NT2/D1 (cell line): ENCODE measurements around the gene TMPRSS9.
A peak's percentile ranks its signal among the peaks of the same experiment; 100 is the strongest.

Experiments used
- DNase-seq: peaks from one replicate; pipeline ENCODE4 v3.0.0-alpha.2; 2011; ENCODE audit warnings: low read depth, low spot score
- H3K27me3 ChIP-seq: 2 replicates; pipeline ENCODE4 v1.6.0; 2011; ENCODE audit warnings: mild to moderate bottlenecking; ENCODE audit not compliant: insufficient read length, insufficient read depth
- H3K36me3 ChIP-seq: 2 replicates; pipeline ENCODE4 v1.6.1; 2011; ENCODE audit warnings: mild to moderate bottlenecking, low read length, mixed read lengths; ENCODE audit not compliant: insufficient read depth, insufficient read length
- H3K4me1 ChIP-seq: 2 replicates; pipeline ENCODE4 v1.5.1; 2011; ENCODE audit not compliant: insufficient read depth, insufficient read length
- H3K4me3 ChIP-seq: 2 replicates; pipeline ENCODE4 v1.5.1; 2011; ENCODE audit warnings: low read depth; ENCODE audit not compliant: insufficient read length
- H3K9ac ChIP-seq: 2 replicates; pipeline ENCODE4 v1.6.0; 2011; ENCODE audit warnings: low read depth; ENCODE audit not compliant: insufficient read length
- H3K9me3 ChIP-seq: 2 replicates; pipeline ENCODE4 v1.5.1; 2011; ENCODE audit warnings: mild to moderate bottlenecking, low read length; ENCODE audit not compliant: insufficient read depth
- SUZ12 ChIP-seq: IDR thresholded peaks from 2 replicates; pipeline ENCODE4 v1.6.1; 2011; ENCODE audit not compliant: insufficient read length, insufficient read depth; ENCODE audit errors: extremely low read depth
- YY1 ChIP-seq: IDR thresholded peaks from 2 replicates; pipeline ENCODE4 v1.6.1; 2011; ENCODE audit not compliant: insufficient read length, insufficient read depth
- ZNF274 ChIP-seq: IDR thresholded peaks from 2 replicates; pipeline ENCODE4 v1.6.1; 2011; ENCODE audit warnings: mild to moderate bottlenecking, low read depth, low read length

TMPRSS9 gene

DNA sequence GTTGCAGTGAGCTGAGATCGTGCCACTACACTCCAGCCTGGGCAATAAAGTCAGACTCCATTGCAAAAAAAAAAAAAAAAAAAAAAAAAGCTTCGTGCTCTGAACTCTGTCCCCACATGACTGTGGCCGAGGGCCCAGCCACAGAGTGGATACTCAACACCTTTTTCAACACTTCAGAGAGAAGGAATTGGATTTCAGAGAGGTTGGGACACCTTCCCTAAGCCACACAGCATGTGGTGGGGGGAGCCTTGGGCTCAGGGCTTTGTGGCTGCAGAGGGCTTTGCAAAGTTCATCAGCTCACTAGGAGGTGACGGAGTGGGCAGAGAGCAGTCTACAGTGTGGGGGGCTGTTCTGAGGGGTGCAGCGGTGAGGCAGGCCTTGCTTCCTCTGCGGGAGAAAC is 41.1 kb upstream of the TMPRSS9 start:
- no peak for DNase-seq
- Histone ChIP-seq H3K4me3 (no peak overlapping the region), H3K27me3 (no peaks in the 10 kb centered on the region), H3K36me3 (peaks cover 30% of the 10 kb centered on the region), H3K9ac (no peak overlapping the region), H3K4me1 (peaks cover 13% of the 10 kb centered on the region), H3K9me3 (peaks cover 17% of the 10 kb centered on the region)
- TF ChIP-seq SUZ12 (no peak), ZNF274 (no peak), YY1 (no peak)

DNA sequence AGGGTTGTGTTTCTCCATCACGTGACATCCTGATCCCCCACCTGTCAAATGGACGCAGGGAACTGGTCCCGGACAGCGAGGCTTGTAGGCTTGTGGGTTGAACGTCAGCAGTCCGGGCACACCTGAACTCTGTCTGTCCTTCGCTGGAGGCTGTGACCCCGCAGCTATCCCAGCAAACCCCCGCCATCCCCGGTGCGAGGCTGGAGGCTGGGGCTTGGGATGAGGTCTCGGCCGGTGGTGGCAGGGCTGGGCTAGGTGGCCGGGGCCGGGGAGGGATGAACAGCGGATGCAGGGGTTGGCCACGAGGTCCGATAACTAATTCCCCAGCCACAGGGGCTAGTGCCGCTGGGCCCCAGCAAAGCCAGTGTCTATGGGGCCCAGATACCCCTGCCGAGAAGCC is 40.5 kb upstream of the TMPRSS9 start:
- no peak for DNase-seq
- peaks cover 36% of the 10 kb centered on the region for H3K36me3 ChIP-seq
- no peaks in the 10 kb centered on the region for H3K27me3 ChIP-seq
- no peak overlapping the region for H3K4me3 ChIP-seq
- peaks cover 11% of the 10 kb centered on the region for H3K9me3 ChIP-seq
- H3K9ac ChIP-seq, result peak overlapping the region; percentile 21
- H3K4me1 ChIP-seq, result peaks cover 13% of the 10 kb centered on the region
- TF ChIP-seq ZNF274 (no peak), YY1 (no peak)

DNA sequence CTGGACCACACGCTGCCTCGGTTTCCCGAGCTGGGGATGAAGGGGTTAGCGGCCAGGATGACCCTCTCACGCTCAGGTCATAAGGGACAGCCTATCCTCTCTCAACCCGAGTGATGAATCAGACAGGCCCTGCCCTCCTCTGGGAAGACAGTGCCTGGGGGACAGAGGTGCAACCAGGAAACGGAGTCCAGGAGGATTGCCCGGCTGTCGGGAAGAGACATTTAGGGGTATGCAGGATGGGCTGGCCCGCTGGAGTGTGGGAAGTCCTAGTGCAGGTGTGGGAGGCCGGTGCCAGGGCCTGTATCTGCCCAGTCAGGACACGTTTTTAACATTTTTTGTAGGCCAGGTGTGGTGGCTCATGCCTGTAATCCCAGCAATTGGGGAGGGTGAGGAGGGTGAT is 40.0 kb upstream of the TMPRSS9 start:
- Histone ChIP-seq H3K9ac (no peak overlapping the region), H3K27me3 (no peaks in the 10 kb centered on the region), H3K36me3 (peaks cover 41% of the 10 kb centered on the region), H3K4me3 (no peak overlapping the region), H3K9me3 (peaks cover 6% of the 10 kb centered on the region), H3K4me1 (peaks cover 13% of the 10 kb centered on the region)
- DNase-seq, result no peak
- TF ChIP-seq YY1, result no peak
- TF ChIP-seq SUZ12, result no peak
- no peak for TF ChIP-seq ZNF274

DNA sequence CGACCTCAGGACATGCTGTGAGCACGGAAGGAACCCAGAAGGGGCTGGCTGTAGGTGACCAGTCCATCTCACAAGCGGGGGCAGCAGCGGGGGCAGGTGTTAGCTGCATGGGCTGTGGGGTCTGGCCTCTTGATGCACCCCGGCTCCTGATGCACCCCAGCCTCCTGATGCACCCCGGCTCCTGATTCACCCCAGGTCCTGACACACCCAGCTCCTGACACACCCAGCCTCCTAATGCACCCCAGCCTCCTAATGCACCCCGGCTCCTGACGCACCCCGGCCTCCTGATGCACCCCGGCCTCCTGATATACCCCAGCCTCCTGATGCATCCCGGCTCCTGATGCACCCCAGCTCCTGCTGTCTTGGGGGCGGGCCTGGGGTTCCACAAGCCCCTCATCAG is 39.1 kb upstream of the TMPRSS9 start:
- Histone ChIP-seq H3K4me3 (no peak overlapping the region), H3K27me3 (no peaks in the 10 kb centered on the region), H3K9me3 (no peaks in the 10 kb centered on the region), H3K9ac (no peak overlapping the region), H3K4me1 (peaks cover 16% of the 10 kb centered on the region), H3K36me3 (peaks cover 50% of the 10 kb centered on the region)
- DNase-seq, result no peak
- no peak for TF ChIP-seq ZNF274
- TF ChIP-seq SUZ12, result no peak
- no peak for TF ChIP-seq YY1

DNA sequence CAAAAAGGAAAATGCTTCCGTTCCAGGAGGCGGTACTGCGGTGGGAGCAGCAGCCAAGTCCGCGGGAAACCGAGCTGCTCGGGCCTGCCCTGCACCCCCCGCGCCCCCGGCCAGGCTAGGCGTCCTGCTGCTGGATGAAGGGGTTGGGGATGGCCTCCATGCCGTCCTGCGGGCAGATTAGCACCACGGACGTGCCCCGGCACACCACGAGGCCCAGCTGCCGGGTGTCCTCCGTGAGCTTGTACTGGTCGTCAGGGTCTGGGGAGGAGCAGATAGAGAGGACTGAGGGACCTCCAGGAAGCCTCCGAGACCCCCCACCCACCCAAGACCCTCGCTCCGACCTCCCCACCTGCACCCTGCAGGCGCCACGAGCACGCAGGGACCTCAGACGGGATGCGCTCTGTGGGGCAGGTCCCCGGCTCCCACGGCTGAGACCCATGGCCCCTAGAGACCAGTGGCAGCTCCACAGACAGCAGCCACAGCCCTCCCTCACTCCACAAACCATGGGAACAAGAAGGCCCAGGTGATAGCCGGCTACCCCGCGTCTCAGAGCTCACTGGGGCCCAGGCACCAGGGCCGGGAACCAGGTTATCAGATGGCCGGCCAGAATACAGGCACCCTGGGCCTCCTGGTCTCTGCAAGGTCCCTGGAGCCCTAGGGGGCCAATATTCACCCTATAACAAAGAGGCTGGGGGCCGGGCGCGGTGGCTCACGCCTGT is 38.3 kb upstream of the TMPRSS9 start:
- no peaks in the 10 kb centered on the region for H3K27me3 ChIP-seq
- H3K9ac ChIP-seq, result no peak overlapping the region
- H3K9me3 ChIP-seq, result no peaks in the 10 kb centered on the region
- peaks cover 11% of the 10 kb centered on the region for H3K4me1 ChIP-seq
- H3K36me3 ChIP-seq, result peaks cover 57% of the 10 kb centered on the region
- no peak for DNase-seq
- TF ChIP-seq ZNF274, result no peak
- TF ChIP-seq SUZ12, result no peak
- TF ChIP-seq YY1, result no peak
- no peak overlapping the region for H3K4me3 ChIP-seq

DNA sequence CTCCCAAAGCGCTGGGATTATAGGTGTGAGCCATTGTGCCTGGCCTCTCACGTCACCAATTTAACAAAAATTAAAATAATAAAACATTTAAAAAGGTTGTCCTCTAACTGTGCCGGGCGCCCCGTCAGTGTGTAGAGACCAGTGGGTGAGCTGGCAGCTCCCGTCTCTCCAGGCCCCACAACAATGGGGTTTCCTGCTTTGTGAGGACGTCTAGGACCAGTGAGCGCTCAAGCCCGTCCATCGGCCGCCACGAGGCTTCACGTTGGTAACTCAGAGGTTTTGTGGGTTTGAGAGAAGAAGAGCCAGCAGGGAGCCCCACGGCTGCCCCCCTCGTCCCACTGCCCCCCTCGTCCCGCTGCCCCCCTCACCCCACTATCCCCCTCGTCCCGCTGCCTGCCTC is 36.4 kb upstream of the TMPRSS9 start:
- H3K27me3 ChIP-seq, result no peaks in the 10 kb centered on the region
- H3K9ac ChIP-seq, result no peak overlapping the region
- no peaks in the 10 kb centered on the region for H3K9me3 ChIP-seq
- no peak overlapping the region for H3K4me3 ChIP-seq
- no peak for DNase-seq
- H3K36me3 ChIP-seq, result peaks cover 61% of the 10 kb centered on the region
- TF ChIP-seq SUZ12 (no peak), ZNF274 (no peak), YY1 (no peak)
- peaks cover 8% of the 10 kb centered on the region for H3K4me1 ChIP-seq

DNA sequence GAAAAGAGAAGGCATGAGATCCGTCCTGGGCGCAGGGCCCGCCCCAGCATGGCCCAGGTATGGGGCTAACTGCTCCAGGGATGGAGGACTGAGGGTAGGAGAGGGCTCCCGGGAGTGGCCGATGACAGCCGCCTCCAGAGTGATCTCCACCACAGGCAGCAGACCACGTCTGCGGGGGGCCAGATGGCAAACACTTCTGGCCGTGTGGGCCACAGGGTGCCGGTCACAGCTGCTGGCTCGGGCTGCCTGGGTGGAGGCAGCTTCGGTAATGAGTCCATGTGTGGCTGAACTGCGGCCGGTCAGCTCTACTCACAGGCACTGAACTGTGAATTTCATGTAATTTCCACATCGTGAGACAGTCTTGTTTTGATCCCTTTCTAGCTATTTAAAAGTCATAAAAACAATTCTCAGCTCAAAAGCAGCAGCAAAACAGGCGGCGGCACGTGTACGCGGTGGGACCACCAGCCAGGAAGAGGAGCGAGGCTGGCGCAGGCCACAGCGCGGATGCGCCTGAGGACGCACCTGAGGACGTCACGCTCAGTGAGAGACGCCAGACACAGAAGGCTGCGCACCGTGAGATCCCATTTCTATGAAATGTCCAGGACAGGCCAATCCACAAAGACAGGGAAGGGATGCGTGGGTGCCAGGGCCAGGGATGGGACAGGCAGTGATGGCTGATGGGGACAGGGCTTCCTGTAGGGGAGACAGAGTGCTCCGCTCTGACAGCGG is 35.7 kb upstream of the TMPRSS9 start:
- H3K4me3 ChIP-seq, result no peak overlapping the region
- no peak overlapping the region for H3K9ac ChIP-seq
- H3K36me3 ChIP-seq, result peaks cover 61% of the 10 kb centered on the region
- no peaks in the 10 kb centered on the region for H3K27me3 ChIP-seq
- DNase-seq, result no peak
- TF ChIP-seq YY1, result no peak
- TF ChIP-seq ZNF274, result no peak
- TF ChIP-seq SUZ12, result no peak
- peaks cover 11% of the 10 kb centered on the region for H3K4me1 ChIP-seq
- H3K9me3 ChIP-seq, result no peaks in the 10 kb centered on the region
